GM12875 (cell line): ENCODE results near the gene MAP2K3.

Source experiments
- H3K4me3 ChIP-seq: one replicate; pipeline ENCODE4 v1.5.1; 2011; ENCODE audit warnings: low read depth, low read length, control low read depth
- TF ChIP-seq, protein P1 (sequence below): IDR thresholded peaks from 2 replicates; pipeline ENCODE4 v1.5.1; 2011; ENCODE audit warnings: low read depth, mild to moderate bottlenecking, control low read depth, inconsistent platforms, low read length, moderate library complexity, borderline replicate concordance; ENCODE audit not compliant: insufficient read depth

Gene MAP2K3

GRCh38 chr17:21293831-21294210 lies 9.3 kb downstream of the MAP2K3 start:
- no peak overlapping the region for H3K4me3 ChIP-seq
- TF ChIP-seq, protein P1, sequence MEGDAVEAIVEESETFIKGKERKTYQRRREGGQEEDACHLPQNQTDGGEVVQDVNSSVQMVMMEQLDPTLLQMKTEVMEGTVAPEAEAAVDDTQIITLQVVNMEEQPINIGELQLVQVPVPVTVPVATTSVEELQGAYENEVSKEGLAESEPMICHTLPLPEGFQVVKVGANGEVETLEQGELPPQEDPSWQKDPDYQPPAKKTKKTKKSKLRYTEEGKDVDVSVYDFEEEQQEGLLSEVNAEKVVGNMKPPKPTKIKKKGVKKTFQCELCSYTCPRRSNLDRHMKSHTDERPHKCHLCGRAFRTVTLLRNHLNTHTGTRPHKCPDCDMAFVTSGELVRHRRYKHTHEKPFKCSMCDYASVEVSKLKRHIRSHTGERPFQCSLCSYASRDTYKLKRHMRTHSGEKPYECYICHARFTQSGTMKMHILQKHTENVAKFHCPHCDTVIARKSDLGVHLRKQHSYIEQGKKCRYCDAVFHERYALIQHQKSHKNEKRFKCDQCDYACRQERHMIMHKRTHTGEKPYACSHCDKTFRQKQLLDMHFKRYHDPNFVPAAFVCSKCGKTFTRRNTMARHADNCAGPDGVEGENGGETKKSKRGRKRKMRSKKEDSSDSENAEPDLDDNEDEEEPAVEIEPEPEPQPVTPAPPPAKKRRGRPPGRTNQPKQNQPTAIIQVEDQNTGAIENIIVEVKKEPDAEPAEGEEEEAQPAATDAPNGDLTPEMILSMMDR, result no peak

- no peak overlapping the region for H3K4me3 ChIP-seq
- TF ChIP-seq, protein P1, result no peak
Measured at GRCh38 chr17:21294321-21295035, 10.0 kb downstream of the MAP2K3 start.

- TF ChIP-seq, protein P1, result no peak
- no peak overlapping the region for H3K4me3 ChIP-seq
Measured at GRCh38 chr17:21295036-21295952, 10.8 kb downstream of the MAP2K3 start.

DNA sequence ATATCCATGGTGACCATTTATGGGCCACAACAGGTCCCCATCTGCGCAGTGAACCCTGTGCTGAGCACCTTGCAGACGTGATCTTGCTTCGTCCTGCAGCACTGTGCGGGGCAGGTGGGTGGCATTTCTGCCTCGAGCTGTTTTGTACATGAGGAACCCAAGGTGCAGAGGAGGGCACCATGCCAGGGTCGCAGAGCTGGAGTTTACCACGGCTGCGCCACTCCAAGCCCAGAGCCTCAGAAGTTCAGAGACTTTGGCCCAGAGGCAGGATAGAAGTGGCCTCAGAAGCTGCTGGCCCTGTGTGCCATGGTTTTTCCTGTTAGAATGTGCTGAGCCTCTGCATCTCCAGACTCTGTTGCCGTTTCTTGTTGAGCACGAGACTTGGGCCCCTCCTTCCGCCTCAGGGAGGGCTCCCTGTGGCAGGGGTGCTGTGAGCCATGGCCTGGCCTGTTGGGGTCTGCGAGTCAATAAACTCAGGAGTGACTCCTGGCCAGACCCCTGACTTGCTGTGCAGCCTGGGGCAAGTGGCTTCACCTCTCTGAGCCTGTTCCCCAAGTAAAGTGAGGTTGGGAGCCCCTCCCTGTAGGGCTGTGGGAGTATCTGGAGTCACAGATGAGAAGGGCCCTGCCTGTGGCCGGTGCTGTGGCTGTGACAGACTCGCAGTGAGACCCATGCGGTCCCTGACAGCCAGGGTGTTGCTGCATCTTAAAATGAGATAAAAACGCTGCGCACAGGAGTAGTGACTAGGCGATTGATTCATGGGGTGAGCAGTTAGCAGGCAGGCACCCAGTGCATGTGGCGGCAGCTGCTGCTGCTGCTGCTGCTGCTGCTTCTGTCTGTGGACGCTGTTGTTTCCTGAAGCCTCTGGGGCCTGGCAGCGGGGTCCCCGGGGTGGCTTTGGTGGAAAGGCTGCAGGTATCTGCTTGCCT lies 11.8 kb downstream of the MAP2K3 start:
- no peak overlapping the region for H3K4me3 ChIP-seq
- TF ChIP-seq, protein P1, result no peak

- TF ChIP-seq, protein P1, result no peak
Measured at GRCh38 chr17:21297026-21297520, 12.6 kb downstream of the MAP2K3 start.

GRCh38 chr17:21297597-21297996 lies 13.1 kb downstream of the MAP2K3 start:
- TF ChIP-seq, protein P1, result no peak
- no peak overlapping the region for H3K4me3 ChIP-seq

More at GRCh38 chr17:21297026-21297520, 12.6 kb downstream of the MAP2K3 start:
- no peak overlapping the region for H3K4me3 ChIP-seq
